Kidney (tissue), 14 donors: Measurements from ENCODE around the gene CPLX1. TPM values are rescaled to one million over a fixed set of nuclear protein-coding genes. Genes with fewer than 3 reads are reported as not detected.

Experiments
- DNase-seq, 5 donors: peaks; one replicate each; pipeline ENCODE4 v3.0.0-alpha.2; 2013 to 2020
- FAIRE-seq: peaks from 2 replicates; lab custom pipeline; 2012; peaks lifted over from hg19 to GRCh38; lab: Jason Lieb, UNC
- H3K27ac ChIP-seq, 2 donors: one replicate each; pipeline ENCODE4 v1.7.0; 2013; ENCODE audit warnings: low read depth in 2 of 2, low read length in 2 of 2, inconsistent platforms in 1 of 2
- H3K27me3 ChIP-seq: one replicate; pipeline ENCODE4 v1.7.1; 2013; ENCODE audit warnings: low read length, inconsistent platforms; ENCODE audit not compliant: control insufficient read depth, insufficient read depth
- H3K36me3 ChIP-seq, 3 donors: one replicate each; pipeline versions ENCODE4 v1.7.0 to v1.7.1; 2013; ENCODE audit warnings: low read length in 3 of 3, control low read depth in 1 of 3, inconsistent platforms in 1 of 3; ENCODE audit not compliant: insufficient read depth in 3 of 3, control insufficient read depth in 2 of 3
- H3K4me1 ChIP-seq, 3 donors: one replicate each; pipeline versions ENCODE4 v1.7.0 to v1.7.1; 2013; ENCODE audit warnings: low read length in 3 of 3, inconsistent platforms in 1 of 3, low read depth in 1 of 3; ENCODE audit not compliant: control insufficient read depth in 2 of 3, insufficient read depth in 2 of 3
- H3K4me3 ChIP-seq, 3 donors: one replicate each; pipeline versions ENCODE4 v1.7.0 to v1.8.1; 2013; ENCODE audit warnings: low read length in 3 of 3, control low read depth in 1 of 3, inconsistent platforms in 1 of 3
- H3K9ac ChIP-seq, 3 donors: one replicate each; pipeline versions ENCODE4 v1.7.0 to v1.7.1; 2013; ENCODE audit warnings: low read length in 3 of 3, control low read depth in 1 of 3, inconsistent platforms in 1 of 3
- H3K9me3 ChIP-seq, 3 donors: one replicate each; pipeline versions ENCODE4 v1.7.0 to v1.7.1; 2013; ENCODE audit warnings: low read length in 3 of 3, control low read depth in 1 of 3, inconsistent platforms in 1 of 3; ENCODE audit not compliant: control insufficient read depth in 2 of 3, insufficient read depth in 1 of 3
- intact Hi-C: fragments of 100-400 bp; cut with DNase I; formaldehyde crosslinking; loops from one replicate; pipeline ENCODE4 v1.11.1; 2022
- polyA plus RNA-seq: library from polyadenylated mRNA; stranded (reverse); fragments of 350-450 nt; fragmentation: Illumina TruSeq; extraction: RNeasy Lipid Tissue Mini Kit (QIAGEN cat#74804); gene quantifications from one replicate; pipeline ENCODE4 v1.2.3, GENCODE V29; 2014; ENCODE audit warnings: low read depth, low replicate concordance; ENCODE audit not compliant: insufficient read depth
- total RNA-seq: library from RNA; stranded (reverse); fragmentation: NEBNext Ultra II Directional; extraction: Animal tissue kit (Norgen Biotek cat#: 25700); gene quantifications from one replicate; pipeline ENCODE4 v1.2.1, GENCODE V29; 2021
- TF ChIP-seq, protein P1 (sequence below): IDR thresholded peaks from 3 replicates; pipeline ENCODE4 v1.5.1; 2012; ENCODE audit warnings: mild to moderate bottlenecking, moderate library complexity, borderline replicate concordance; ENCODE audit not compliant: insufficient read depth; ENCODE audit errors: extremely low read depth
- donor health status: control.
- donor health status: control.
- donor health status: control.
- donor health status: control.
- donor health status: control.
- donor health status: DM: yes; HTN: yes; CAD: no.
- donor health status: Normal renal cell carcinoma (clear cell type).

CPLX1 gene
- total and polyA plus RNA-seq, 2 donors from 2014 or later, result 3.9 to 10.2 TPM

DNA sequence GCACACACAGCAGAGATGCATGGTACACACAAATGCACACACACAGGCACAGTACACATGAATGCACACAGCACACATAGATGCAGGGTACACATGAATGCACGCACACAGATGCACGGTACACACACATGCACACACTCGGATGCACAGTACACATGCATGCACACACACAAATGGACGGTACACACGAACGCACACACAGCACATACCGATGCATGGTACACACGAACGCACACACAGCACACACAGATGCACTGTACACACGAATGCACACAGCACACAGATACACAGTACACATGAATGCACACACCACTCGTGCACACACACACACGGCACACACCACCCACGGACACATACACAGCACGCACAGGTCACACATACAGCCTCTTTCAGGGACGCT lies 43.8 kb upstream of the CPLX1 start:
- intact Hi-C loops, result no loop called here
- peaks cover 0 to 2% (median 2%) of the 10 kb centered on the region in 3 donors for H3K4me1 ChIP-seq
- no peak overlapping the region for H3K27ac ChIP-seq
- peaks cover 16 to 39% (median 28%) of the 10 kb centered on the region in 3 donors for H3K36me3 ChIP-seq
- DNase-seq, result no peak
- FAIRE-seq, result no peak
- peak overlapping the region in 2 of 3 donors; percentile 1 to 21 for H3K4me3 ChIP-seq
- TF ChIP-seq, protein P1, sequence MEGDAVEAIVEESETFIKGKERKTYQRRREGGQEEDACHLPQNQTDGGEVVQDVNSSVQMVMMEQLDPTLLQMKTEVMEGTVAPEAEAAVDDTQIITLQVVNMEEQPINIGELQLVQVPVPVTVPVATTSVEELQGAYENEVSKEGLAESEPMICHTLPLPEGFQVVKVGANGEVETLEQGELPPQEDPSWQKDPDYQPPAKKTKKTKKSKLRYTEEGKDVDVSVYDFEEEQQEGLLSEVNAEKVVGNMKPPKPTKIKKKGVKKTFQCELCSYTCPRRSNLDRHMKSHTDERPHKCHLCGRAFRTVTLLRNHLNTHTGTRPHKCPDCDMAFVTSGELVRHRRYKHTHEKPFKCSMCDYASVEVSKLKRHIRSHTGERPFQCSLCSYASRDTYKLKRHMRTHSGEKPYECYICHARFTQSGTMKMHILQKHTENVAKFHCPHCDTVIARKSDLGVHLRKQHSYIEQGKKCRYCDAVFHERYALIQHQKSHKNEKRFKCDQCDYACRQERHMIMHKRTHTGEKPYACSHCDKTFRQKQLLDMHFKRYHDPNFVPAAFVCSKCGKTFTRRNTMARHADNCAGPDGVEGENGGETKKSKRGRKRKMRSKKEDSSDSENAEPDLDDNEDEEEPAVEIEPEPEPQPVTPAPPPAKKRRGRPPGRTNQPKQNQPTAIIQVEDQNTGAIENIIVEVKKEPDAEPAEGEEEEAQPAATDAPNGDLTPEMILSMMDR, result no peak
- H3K27me3 ChIP-seq, result no peaks in the 10 kb centered on the region
- H3K9ac ChIP-seq, result no peak overlapping the region
- H3K9me3 ChIP-seq, result peaks cover 0 to 7% (median 0%) of the 10 kb centered on the region in 3 donors

DNA sequence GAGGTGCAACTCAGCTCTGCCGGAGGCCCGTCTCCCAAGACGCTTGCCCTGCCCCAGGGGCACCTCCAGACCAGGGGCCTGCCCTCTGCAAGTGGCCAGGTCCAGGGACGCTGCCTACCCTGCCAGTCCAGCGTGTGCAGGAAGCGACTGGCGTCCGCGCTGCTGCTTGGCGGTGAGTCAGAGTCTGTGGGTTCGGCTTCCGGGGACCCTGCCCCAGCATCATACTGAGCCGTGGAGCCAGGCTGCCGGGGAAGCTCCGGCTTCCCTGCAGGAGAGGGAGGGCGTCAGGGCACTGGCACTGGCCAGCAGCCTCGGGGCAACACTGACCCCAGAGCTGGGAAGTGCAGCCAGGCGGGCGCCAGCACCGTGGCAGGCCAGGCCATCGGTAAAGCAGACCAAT lies 42.5 kb upstream of the CPLX1 start:
- H3K27ac ChIP-seq, result no peak overlapping the region

DNA sequence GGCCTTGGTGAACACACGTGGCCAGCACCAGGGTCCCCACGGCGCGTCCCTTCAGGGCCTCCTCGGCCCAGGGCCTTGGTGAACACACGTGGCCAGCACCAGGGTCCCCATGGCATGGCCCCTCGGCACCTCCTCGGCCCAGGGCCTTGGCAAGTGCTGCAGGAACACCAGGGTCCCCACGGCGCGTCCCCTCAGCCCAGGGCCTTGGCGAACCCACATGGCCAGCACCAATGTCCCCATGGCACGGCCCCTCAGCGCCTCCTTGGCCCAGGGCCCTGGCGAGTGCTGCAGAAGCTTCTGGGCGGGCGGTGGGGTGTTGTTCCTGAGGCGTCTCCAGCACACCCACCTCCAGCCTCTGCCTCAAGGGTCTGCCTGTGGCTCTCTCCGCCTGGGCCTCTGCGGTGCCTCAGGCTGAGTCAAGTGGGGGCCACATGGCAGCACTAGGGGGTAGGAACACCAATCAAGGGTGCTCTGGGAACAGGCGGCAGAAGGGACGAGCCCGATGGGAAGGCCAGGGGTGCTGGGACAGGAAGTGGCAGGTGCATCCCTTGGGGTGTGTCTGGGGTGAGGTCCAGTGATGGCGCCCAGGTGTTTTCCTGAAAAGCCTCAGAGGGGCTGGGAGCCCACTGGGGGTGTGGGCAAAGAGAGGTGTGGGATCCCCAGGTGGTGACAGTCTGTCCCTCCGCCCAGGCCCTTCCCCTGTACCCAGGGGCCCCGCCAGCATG lies 41.8 kb upstream of the CPLX1 start:
- Histone ChIP-seq H3K4me1 (peaks cover 0 to 2% (median 0%) of the 10 kb centered on the region in 3 donors), H3K36me3 (peaks cover 16 to 43% (median 37%) of the 10 kb centered on the region in 3 donors), H3K4me3 (no peak overlapping the region), H3K9me3 (peaks cover 0 to 7% (median 3%) of the 10 kb centered on the region in 3 donors), H3K27ac (no peak overlapping the region), H3K27me3 (no peaks in the 10 kb centered on the region), H3K9ac (no peak overlapping the region)
- DNase-seq (peak in 1 of 5 donors; percentile 71), FAIRE-seq (no peak)
- TF ChIP-seq, protein P1, result no peak
- intact Hi-C loops, result no loop called here

More for the DNA sequence above, 42.5 kb upstream of the CPLX1 start:
- FAIRE-seq, result no peak
- intact Hi-C loops, result no loop called here
- TF ChIP-seq, protein P1, result no peak
- no peaks in the 10 kb centered on the region for H3K27me3 ChIP-seq
- H3K36me3 ChIP-seq, result peaks cover 14 to 39% (median 33%) of the 10 kb centered on the region in 3 donors
- H3K4me1 ChIP-seq, result peaks cover 0 to 2% (median 0%) of the 10 kb centered on the region in 3 donors
- peak in 1 of 5 donors; percentile 68 for DNase-seq
- no peak overlapping the region for H3K9ac ChIP-seq
- peaks cover 0 to 7% (median 0%) of the 10 kb centered on the region in 3 donors for H3K9me3 ChIP-seq
- no peak overlapping the region for H3K4me3 ChIP-seq
